Transverse colon (tissue), 4 donors: ENCODE measurements around the gene PYROXD2. TPM values are rescaled to one million over a fixed set of nuclear protein-coding genes. Genes with fewer than 3 reads are reported as not detected.

Source experiments
- DNase-seq: peaks from one replicate; pipeline ENCODE4 v3.0.0-alpha.2; 2019
- H3K27ac ChIP-seq, 4 donors: fragments of 200-600 bp; sonication (generic); 2 replicates each; pipeline ENCODE4 v1.5.1; 2016 to 2018; ENCODE audit warnings: inconsistent platforms in 4 of 4
- H3K27me3 ChIP-seq: fragments of 200-600 bp; sonication (generic); 2 replicates; pipeline ENCODE4 v1.5.1; 2017; ENCODE audit warnings: inconsistent platforms
- H3K36me3 ChIP-seq, 4 donors: fragments of 200-600 bp; sonication (generic); 2 replicates each; pipeline ENCODE4 v1.5.1; 2017 to 2019; ENCODE audit warnings: inconsistent platforms in 4 of 4
- H3K4me1 ChIP-seq, 4 donors: fragments of 200-600 bp; sonication (generic); 2 replicates each; pipeline ENCODE4 v1.5.1; 2017 to 2020; ENCODE audit warnings: inconsistent platforms in 4 of 4
- H3K4me3 ChIP-seq, 4 donors: fragments of 200-600 bp; sonication (generic); 1 replicate in 1 of 4; 2 replicates in 3 of 4; pipeline versions ENCODE4 v1.5.1 to v1.6.1; 2017 to 2019; ENCODE audit warnings: inconsistent platforms in 4 of 4
- H3K9me3 ChIP-seq, 2 donors: fragments of 200-600 bp; sonication (generic); 2 replicates each; pipeline ENCODE4 v1.5.1; 2017 to 2019; ENCODE audit warnings: inconsistent platforms in 2 of 2
- EP300 ChIP-seq: sonication (generic); formaldehyde crosslinking; IDR thresholded peaks from one replicate; pipeline ENCODE4 v1.6.1; 2017; ENCODE audit warnings: antibody characterized with exemption, low read depth
- POLR2A ChIP-seq: fragments of 450-650 bp; IDR thresholded peaks from one replicate; pipeline ENCODE4 v1.6.1; 2016; ENCODE audit warnings: antibody characterized with exemption, mild to moderate bottlenecking, moderate library complexity
- POLR2AphosphoS5 ChIP-seq, 3 donors: sonication (generic); formaldehyde crosslinking; IDR thresholded peaks; one replicate each; pipeline ENCODE4 v1.6.1; 2016; ENCODE audit warnings: antibody characterized with exemption in 3 of 3
- WGBS, 2 donors: methylation state at CpG; one replicate each; pipeline ENCODE4 v1.1.5; 2018; ENCODE audit warnings: low coverage in 1 of 2; 5-methylcytosine and 5-hydroxymethylcytosine counted together
- in situ Hi-C, 4 donors: fragments of 200-750 bp; cut with MboI; loops; one replicate each; pipeline versions ENCODE4 v1.15.0 to v1.15.1; 2017; ENCODE audit warnings: low sequenced_read_pairs in 3 of 4, low pct_ligation_motif_present in 1 of 4, low pct_unique_long_range_greater_than_20kb in 1 of 4
- intact Hi-C: fragments of 100-400 bp; cut with DNase I; formaldehyde crosslinking; loops from one replicate; pipeline ENCODE4 v1.15.1; 2023; ENCODE audit warnings: low total_unique reads
- total RNA-seq, 4 donors: library from RNA; depleted of rRNA; stranded (reverse); fragments of >200 nt; gene quantifications; one replicate each; pipeline ENCODE4 v1.1.0, GENCODE V29; 2016
- TF ChIP-seq, protein P1 (sequence below), 5 experiments: fragments of 200-600 bp in 3 of 5; fragments of 450-650 bp in 2 of 5; sonication (generic) in 3 of 5; IDR thresholded peaks; 1 replicate in 2 of 5; 2 replicates in 3 of 5; pipeline ENCODE4 v1.5.1; 2016 to 2017; ENCODE audit warnings: antibody characterized with exemption in 5 of 5, inconsistent platforms in 3 of 5, mild to moderate bottlenecking in 2 of 5, moderate library complexity in 1 of 5

PYROXD2 gene
- total RNA-seq, 4 donors from 2014 or later = 3.0 to 14.9 (median 8.4) TPM

DNA sequence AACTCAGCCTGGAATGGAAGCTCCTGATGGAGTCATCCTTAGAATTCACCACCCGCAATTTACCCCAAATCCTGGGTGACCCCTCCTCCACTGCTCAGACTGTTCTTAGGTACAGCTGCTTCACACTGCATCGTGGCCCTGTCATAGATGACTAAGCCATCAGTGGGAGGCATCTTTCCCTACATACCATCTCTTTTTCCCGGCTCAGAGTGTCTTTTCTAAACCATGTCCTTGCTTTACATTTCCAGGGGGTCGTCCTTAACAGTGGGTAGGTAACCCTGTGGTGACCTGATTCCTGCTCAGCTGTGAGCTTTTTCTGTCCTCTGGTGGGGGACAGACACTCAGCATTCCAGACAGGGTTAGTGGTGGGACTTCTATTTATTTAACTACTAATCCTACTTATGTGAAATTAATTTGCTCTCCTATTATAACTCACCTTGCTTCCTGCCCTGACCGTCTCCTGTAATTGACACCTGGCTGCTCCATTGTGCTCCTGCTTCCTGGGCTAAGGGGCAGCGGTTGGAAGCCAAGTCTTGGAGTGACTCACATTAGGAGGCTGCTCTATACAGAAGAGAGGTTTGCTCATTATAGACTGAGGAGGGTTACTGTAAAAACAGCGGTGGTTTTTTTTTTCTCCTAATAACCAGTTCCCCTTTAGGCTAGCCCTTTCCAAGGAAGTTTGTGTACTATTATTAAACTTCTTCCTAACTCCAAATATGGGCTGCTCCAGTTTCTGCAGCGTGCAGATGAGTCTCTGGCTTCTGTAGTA lies 40.6 kb downstream of the PYROXD2 start:
- in situ Hi-C loops (no loop called here), intact Hi-C loops (no loop called here)
- TF ChIP-seq POLR2A (no peak), EP300 (no peak), POLR2AphosphoS5 (IDR thresholded peaks at IDR 0.05) (no peak)
- TF ChIP-seq, protein P1, sequence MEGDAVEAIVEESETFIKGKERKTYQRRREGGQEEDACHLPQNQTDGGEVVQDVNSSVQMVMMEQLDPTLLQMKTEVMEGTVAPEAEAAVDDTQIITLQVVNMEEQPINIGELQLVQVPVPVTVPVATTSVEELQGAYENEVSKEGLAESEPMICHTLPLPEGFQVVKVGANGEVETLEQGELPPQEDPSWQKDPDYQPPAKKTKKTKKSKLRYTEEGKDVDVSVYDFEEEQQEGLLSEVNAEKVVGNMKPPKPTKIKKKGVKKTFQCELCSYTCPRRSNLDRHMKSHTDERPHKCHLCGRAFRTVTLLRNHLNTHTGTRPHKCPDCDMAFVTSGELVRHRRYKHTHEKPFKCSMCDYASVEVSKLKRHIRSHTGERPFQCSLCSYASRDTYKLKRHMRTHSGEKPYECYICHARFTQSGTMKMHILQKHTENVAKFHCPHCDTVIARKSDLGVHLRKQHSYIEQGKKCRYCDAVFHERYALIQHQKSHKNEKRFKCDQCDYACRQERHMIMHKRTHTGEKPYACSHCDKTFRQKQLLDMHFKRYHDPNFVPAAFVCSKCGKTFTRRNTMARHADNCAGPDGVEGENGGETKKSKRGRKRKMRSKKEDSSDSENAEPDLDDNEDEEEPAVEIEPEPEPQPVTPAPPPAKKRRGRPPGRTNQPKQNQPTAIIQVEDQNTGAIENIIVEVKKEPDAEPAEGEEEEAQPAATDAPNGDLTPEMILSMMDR (IDR thresholded peaks at IDR 0.05) = no peak
- Histone ChIP-seq H3K9me3 (no peaks in the 10 kb centered on the region), H3K27ac (no peak overlapping the region), H3K4me3 (no peak overlapping the region), H3K4me1 (no peaks in the 10 kb centered on the region), H3K27me3 (no peaks in the 10 kb centered on the region), H3K36me3 (no peaks in the 10 kb centered on the region)
- WGBS, 2 donors = 28 to 51% methylated on average over 4 to 8 of the region's 8 CpGs
- no peak for DNase-seq

DNA sequence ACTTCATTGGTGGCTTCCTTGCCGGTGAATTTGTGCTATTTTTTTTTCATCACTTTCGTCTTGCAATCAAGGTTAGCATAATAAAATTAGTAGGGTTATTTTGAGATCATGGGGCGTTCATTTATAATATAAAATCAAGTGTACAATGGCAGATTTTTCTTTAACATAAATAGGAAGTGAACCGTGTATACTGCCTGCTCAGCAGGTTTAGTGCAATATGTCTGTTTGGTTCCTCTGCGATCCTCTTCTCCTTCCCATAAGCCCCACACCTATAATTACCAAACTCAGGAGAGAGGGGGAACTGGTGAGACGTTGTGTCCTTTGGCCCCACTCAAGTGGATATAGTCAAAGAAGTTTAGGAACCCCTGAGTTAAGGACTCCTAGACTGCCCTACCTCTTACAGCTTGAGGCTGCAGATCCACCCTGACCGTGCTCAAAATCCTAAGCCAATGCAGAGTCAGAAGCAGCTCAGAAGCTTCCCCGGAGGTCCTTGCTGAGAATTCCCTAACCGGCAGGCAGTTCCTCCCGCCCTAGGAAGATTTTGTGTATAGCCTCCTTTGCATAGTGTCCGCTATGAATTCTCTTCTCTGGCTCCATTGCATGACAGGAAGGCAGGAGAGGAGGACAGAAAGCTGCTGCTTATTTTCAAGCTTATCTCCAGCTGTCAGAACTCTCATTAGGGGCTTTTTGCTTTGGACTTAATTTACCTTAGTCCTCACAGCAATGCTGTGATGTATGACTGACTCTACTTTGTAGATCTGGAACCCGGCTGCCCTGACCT lies 41.5 kb downstream of the PYROXD2 start:
- Histone ChIP-seq H3K27me3 (no peaks in the 10 kb centered on the region), H3K27ac (no peak overlapping the region), H3K36me3 (no peaks in the 10 kb centered on the region), H3K9me3 (no peaks in the 10 kb centered on the region), H3K4me3 (no peak overlapping the region), H3K4me1 (no peaks in the 10 kb centered on the region)
- 66 to 72% methylated on average over 6 to 12 of the region's 12 CpGs for WGBS, 2 donors
- TF ChIP-seq POLR2A (no peak), POLR2AphosphoS5 (IDR thresholded peaks at IDR 0.05) (no peak), EP300 (no peak)
- TF ChIP-seq, protein P1 (IDR thresholded peaks at IDR 0.05) = no peak
- in situ Hi-C loops = no loop called here
- no peak for DNase-seq
- intact Hi-C loops = no loop called here

DNA sequence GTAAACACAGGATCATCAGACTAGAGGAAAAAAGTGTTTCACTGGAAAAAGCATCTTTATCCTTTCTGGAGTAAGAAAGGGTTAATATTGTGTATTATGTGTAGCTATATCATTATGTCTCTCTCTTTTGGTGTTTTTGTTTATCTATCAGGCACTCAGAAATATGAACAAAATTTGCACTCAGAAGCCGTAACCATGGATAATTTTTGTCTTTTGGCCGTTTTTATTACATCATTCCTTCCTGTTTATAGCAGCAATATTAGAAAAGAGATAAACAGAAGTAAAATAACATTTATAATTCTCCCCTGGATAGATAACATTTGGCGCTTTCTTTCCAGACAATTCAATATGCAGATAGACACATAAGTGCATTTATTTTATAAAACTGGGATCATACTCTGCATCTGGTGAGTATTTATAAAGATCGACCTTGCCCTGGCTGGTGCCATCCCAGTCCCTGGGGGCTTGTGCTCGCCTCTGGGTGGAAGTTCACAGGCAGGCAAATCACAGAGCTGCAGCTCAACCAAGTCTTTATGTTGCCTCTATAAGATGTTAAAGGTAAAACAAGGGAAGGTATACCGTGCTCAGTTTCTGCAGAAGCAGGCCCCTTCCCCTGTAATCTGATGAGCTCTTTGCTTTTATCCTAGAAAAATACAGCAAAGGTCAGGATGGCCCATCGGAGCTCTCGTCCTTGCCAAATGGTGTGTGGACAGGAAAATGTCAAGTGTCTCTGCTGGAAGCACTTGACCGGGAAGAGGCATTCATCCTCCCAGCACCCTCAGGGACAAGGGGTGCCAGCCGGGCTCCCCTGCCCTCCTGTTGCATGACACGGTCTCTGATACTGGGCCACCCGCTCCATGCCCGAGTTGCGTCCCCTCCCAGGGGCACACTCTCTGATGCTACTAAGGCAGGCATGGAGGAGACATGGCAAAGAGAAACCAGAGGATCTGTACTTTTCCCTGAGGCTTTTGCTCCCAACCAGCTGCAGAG lies 43.9 kb downstream of the PYROXD2 start:
- no peak for TF ChIP-seq EP300
- TF ChIP-seq, protein P1 (IDR thresholded peaks at IDR 0.05) = no peak
- no peak for TF ChIP-seq POLR2A
- no peak for TF ChIP-seq POLR2AphosphoS5 (IDR thresholded peaks at IDR 0.05)

GRCh38 chr10:98369801-98370200 lies 45.2 kb downstream of the PYROXD2 start:
- Histone ChIP-seq H3K4me3 (no peak overlapping the region), H3K9me3 (no peaks in the 10 kb centered on the region), H3K27ac (no peak overlapping the region), H3K27me3 (no peaks in the 10 kb centered on the region), H3K4me1 (no peaks in the 10 kb centered on the region), H3K36me3 (no peaks in the 10 kb centered on the region)
- no peak for DNase-seq
- intact Hi-C loops = no loop called here
- WGBS, 2 donors = 93 to 94% methylated on average over 5 to 7 of the region's 7 CpGs
- in situ Hi-C loops = no loop called here
- no peak for TF ChIP-seq POLR2AphosphoS5 (IDR thresholded peaks at IDR 0.05)
- no peak for TF ChIP-seq EP300
- TF ChIP-seq, protein P1 (IDR thresholded peaks at IDR 0.05) = no peak
- TF ChIP-seq POLR2A = no peak

More for the DNA sequence above, 43.9 kb downstream of the PYROXD2 start:
- no peaks in the 10 kb centered on the region for H3K27me3 ChIP-seq
- H3K36me3 ChIP-seq = no peaks in the 10 kb centered on the region
- WGBS, 2 donors = 42 to 64% methylated on average over 3 to 14 of the region's 14 CpGs
- H3K27ac ChIP-seq = no peak overlapping the region
- in situ Hi-C loops = no loop called here
- intact Hi-C loops = no loop called here
- no peak for DNase-seq
- H3K9me3 ChIP-seq = no peaks in the 10 kb centered on the region
- H3K4me3 ChIP-seq = no peak overlapping the region
- H3K4me1 ChIP-seq = no peaks in the 10 kb centered on the region
